Thyroid gland (tissue), 4 donors: ENCODE measurements around the gene MTHFD1L. TPM values are rescaled to one million over a fixed set of nuclear protein-coding genes. Genes with fewer than 3 reads are reported as not detected.

Source experiments
- DNase-seq, 2 donors: peaks; one replicate each; pipeline ENCODE4 v3.0.0-alpha.2; 2019
- H3K27ac ChIP-seq, 3 donors: fragments of 200-600 bp; sonication (generic); 1 replicate in 2 of 3; 2 replicates in 1 of 3; pipeline ENCODE4 v1.5.1; 2016 to 2019; ENCODE audit warnings: mild to moderate bottlenecking in 1 of 3, moderate library complexity in 1 of 3
- H3K27me3 ChIP-seq: fragments of 200-600 bp; sonication (generic); one replicate; pipeline ENCODE4 v1.5.1; 2019
- H3K36me3 ChIP-seq, 2 donors: fragments of 200-600 bp; sonication (generic); one replicate each; pipeline ENCODE4 v1.5.1; 2016 to 2019
- H3K4me1 ChIP-seq, 2 donors: fragments of 200-600 bp; sonication (generic); one replicate each; pipeline ENCODE4 v1.5.1; 2017 to 2019
- H3K4me3 ChIP-seq, 3 donors: fragments of 200-600 bp; sonication (generic); replicated peaks in 1 of 3; 1 replicate in 2 of 3; 2 replicates in 1 of 3; pipeline ENCODE4 v1.5.1; 2016; ENCODE audit warnings: mild to moderate bottlenecking in 1 of 3
- H3K9me3 ChIP-seq: fragments of 200-600 bp; sonication (generic); one replicate; pipeline ENCODE4 v1.5.1; 2017
- POLR2A ChIP-seq, 2 donors: fragments of 450-650 bp; IDR thresholded peaks; one replicate each; pipeline ENCODE4 v1.6.1; 2017; ENCODE audit warnings: antibody characterized with exemption in 2 of 2, mild to moderate bottlenecking in 2 of 2, moderate library complexity in 1 of 2
- WGBS, 2 donors: methylation state at CpG; one replicate each; pipeline ENCODE4 v1.1.5; 2017; 5-methylcytosine and 5-hydroxymethylcytosine counted together
- intact Hi-C: fragments of 100-400 bp; cut with DNase I; formaldehyde crosslinking; loops from one replicate; pipeline ENCODE4 v1.15.1; 2023
- total RNA-seq, 4 donors: library from RNA; depleted of rRNA; stranded (reverse); fragments of >200 nt; gene quantifications; one replicate each; pipeline ENCODE4 v1.2.3, GENCODE V29; 2016
- TF ChIP-seq, protein P1 (sequence below), 6 experiments: fragments of 200-600 bp in 3 of 6; fragments of 450-650 bp in 3 of 6; sonication (generic) in 3 of 6; IDR thresholded peaks; one replicate each; pipeline ENCODE4 v1.5.1; 2016 to 2019; ENCODE audit warnings: antibody characterized with exemption in 6 of 6, mild to moderate bottlenecking in 2 of 6, inconsistent platforms in 1 of 6, moderate library complexity in 1 of 6

Gene MTHFD1L
- total RNA-seq, 4 donors from 2014 or later, result 8.7 to 14.6 (median 11.0) TPM

DNA sequence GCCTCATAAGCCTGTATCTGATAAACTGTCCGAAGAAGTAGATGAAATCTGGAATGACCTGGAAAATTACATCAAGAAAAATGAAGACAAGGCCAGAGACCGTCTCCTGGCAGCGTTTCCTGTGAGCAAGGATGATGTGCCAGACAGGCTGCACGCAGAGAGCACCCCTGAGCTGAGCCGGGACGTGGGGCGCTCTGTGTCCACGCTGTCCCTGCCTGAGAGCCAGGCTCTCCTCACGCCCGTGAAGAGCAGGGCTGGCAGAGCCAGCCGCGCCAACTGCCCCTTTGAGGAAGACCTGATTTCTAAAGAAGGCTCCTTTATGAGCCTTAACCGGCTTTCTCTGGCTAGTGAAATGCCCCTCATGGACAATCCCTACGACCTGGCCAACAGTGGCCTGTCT is 33.9 kb upstream of the MTHFD1L start:
- H3K27me3 ChIP-seq, result no peaks in the 10 kb centered on the region
- WGBS, 2 donors, result 93 to 94% methylated on average over 14 of the region's 14 CpGs
- intact Hi-C loops, result no loop called here
- H3K36me3 ChIP-seq, result no peaks in the 10 kb centered on the region
- no peak overlapping the region for H3K4me3 ChIP-seq
- no peak for TF ChIP-seq POLR2A (IDR thresholded peaks at IDR 0.05)
- TF ChIP-seq, protein P1, sequence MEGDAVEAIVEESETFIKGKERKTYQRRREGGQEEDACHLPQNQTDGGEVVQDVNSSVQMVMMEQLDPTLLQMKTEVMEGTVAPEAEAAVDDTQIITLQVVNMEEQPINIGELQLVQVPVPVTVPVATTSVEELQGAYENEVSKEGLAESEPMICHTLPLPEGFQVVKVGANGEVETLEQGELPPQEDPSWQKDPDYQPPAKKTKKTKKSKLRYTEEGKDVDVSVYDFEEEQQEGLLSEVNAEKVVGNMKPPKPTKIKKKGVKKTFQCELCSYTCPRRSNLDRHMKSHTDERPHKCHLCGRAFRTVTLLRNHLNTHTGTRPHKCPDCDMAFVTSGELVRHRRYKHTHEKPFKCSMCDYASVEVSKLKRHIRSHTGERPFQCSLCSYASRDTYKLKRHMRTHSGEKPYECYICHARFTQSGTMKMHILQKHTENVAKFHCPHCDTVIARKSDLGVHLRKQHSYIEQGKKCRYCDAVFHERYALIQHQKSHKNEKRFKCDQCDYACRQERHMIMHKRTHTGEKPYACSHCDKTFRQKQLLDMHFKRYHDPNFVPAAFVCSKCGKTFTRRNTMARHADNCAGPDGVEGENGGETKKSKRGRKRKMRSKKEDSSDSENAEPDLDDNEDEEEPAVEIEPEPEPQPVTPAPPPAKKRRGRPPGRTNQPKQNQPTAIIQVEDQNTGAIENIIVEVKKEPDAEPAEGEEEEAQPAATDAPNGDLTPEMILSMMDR (IDR thresholded peaks at IDR 0.05), result no peak
- no peaks in the 10 kb centered on the region for H3K4me1 ChIP-seq
- no peak for DNase-seq
- H3K27ac ChIP-seq, result no peak overlapping the region
- H3K9me3 ChIP-seq, result no peaks in the 10 kb centered on the region

DNA sequence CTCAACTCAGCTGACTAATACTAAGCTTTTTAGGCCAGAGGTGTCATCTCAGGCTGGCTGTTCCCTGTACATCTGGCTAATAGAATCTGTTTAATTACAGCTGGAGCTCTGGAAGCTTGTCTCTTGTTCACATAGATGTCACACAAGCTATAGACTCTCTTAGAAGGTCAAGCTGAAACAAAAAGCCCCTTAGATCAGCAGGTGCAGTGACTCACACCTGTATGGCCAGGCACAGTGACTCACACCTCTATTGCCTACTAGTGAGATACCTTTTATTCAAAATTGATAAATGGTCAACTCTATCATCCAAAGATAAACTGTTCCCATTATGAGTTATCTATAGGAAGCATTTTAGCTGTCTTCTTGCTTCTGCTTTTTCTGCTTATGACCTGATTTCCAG is 29.9 kb upstream of the MTHFD1L start:
- Histone ChIP-seq H3K27me3 (no peaks in the 10 kb centered on the region), H3K36me3 (peaks cover 0 to 7% of the 10 kb centered on the region in 2 donors), H3K4me3 (no peak overlapping the region)

DNA sequence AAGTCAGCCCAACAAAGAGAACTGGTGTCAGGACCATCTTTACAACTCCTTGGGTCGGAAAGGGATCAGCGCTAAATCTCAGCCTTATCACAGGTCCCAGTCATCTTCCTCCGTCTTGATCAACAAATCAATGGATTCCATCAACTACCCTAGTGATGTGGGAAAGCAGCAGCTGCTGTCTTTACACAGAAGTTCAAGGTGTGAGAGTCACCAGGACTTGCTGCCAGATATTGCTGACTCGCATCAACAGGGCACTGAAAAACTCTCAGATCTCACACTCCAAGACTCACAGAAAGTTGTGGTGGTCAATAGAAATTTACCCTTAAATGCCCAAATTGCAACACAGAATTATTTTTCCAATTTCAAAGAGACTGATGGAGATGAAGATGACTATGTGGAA is 25.3 kb upstream of the MTHFD1L start:
- no peak overlapping the region for H3K27ac ChIP-seq
- intact Hi-C loops, result no loop called here

More for the DNA sequence above, 29.9 kb upstream of the MTHFD1L start:
- intact Hi-C loops, result no loop called here
- TF ChIP-seq, protein P1 (IDR thresholded peaks at IDR 0.05), result no peak
- no peak for TF ChIP-seq POLR2A (IDR thresholded peaks at IDR 0.05)
- H3K27ac ChIP-seq, result no peak overlapping the region
- H3K4me1 ChIP-seq, result no peaks in the 10 kb centered on the region
- H3K9me3 ChIP-seq, result no peaks in the 10 kb centered on the region
- DNase-seq, result no peak

DNA sequence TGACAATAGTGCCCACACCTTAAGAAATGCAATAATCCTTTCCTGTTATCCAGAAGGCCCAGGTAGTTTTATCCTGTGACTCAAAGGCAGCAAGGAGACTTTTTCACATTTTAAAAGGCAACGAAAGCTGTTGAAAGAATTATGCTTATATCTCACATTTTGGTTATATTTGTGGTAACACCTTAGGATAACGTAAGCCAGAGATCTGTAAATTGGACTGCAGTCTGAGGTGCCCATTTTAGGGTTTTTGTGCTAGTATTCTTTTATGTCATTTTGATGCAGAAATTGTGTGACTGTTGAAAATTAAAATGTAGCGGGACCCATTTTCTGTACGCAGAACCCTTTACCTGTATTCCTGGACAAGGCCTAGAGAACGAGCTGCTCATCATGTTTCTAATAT is 24.3 kb upstream of the MTHFD1L start:
- intact Hi-C loops, result no loop called here
- H3K9me3 ChIP-seq, result no peaks in the 10 kb centered on the region
- WGBS, 2 donors, result 97 to 99% methylated on average over 5 of the region's 5 CpGs
- no peak overlapping the region for H3K4me3 ChIP-seq
- H3K36me3 ChIP-seq, result peaks cover 0 to 7% of the 10 kb centered on the region in 2 donors
- DNase-seq, result no peak
- H3K27me3 ChIP-seq, result no peaks in the 10 kb centered on the region
- H3K27ac ChIP-seq, result no peak overlapping the region
- no peaks in the 10 kb centered on the region for H3K4me1 ChIP-seq
- TF ChIP-seq POLR2A (IDR thresholded peaks at IDR 0.05), result no peak
- TF ChIP-seq, protein P1 (IDR thresholded peaks at IDR 0.05), result no peak

More for the DNA sequence above, 25.3 kb upstream of the MTHFD1L start:
- Histone ChIP-seq H3K36me3 (peaks cover 0 to 7% of the 10 kb centered on the region in 2 donors), H3K4me1 (no peaks in the 10 kb centered on the region), H3K27me3 (no peaks in the 10 kb centered on the region), H3K9me3 (no peaks in the 10 kb centered on the region), H3K4me3 (no peak overlapping the region)
- TF ChIP-seq, protein P1 (IDR thresholded peaks at IDR 0.05), result no peak
- no peak for TF ChIP-seq POLR2A (IDR thresholded peaks at IDR 0.05)
- 97% methylated on average over 4 of the region's 4 CpGs for WGBS, 2 donors
- no peak for DNase-seq

DNA sequence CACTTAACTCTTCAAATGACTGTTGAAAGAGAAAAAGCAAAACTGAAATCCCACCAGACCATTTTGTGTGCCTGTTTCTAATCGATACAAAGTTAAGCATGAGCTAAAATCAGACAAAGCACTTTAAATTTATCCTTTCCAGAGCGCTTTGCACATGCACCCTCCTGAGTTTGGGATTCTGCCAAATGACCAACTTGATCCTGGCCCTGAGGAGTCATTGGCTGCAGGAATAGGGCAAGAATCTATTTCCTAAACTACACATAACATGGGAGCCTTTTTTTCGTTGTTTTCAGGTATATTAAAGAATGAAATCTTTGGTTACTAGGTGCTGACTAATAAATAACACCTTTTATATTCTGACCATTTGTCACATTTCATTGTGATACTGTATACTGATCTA is 23.8 kb upstream of the MTHFD1L start:
- H3K4me1 ChIP-seq, result no peaks in the 10 kb centered on the region
- peaks cover 0 to 7% of the 10 kb centered on the region in 2 donors for H3K36me3 ChIP-seq
- no peaks in the 10 kb centered on the region for H3K9me3 ChIP-seq
- H3K27me3 ChIP-seq, result no peaks in the 10 kb centered on the region
- no peak for DNase-seq
- no peak overlapping the region for H3K4me3 ChIP-seq
- 61 to 64% methylated on average over 3 of the region's 3 CpGs for WGBS, 2 donors
- no peak for TF ChIP-seq POLR2A (IDR thresholded peaks at IDR 0.05)
- TF ChIP-seq, protein P1 (IDR thresholded peaks at IDR 0.05), result no peak
- no peak overlapping the region for H3K27ac ChIP-seq
- intact Hi-C loops, result no loop called here
